Activated CD8-positive, alpha-beta T cell treated with anti-CD3 and anti-CD28 coated beads for 36 hours (primary cell): ENCODE measurements around the gene CPXM1. TPM values are rescaled to one million over a fixed set of nuclear protein-coding genes. Genes with fewer than 3 reads are reported as not detected.

Source experiments
- ATAC-seq: fragments of 200-7000 bp; cut with Tn5 transposase; one replicate; pipeline ENCODE4 v1.10.0; 2021; ENCODE audit warnings: mild to moderate bottlenecking, moderate library complexity
- CTCF ChIA-PET: fragments of 350-600 bp; sonication (Branson Sonifier 250); formaldehyde crosslinking; loops from one replicate; lab custom pipeline; 2021; ENCODE audit warnings: antibody characterized with exemption; lab: Charles Lee
- POLR2A ChIA-PET: fragments of 350-600 bp; sonication (Branson Sonifier 250); formaldehyde crosslinking; loops from one replicate; lab custom pipeline; 2021; ENCODE audit warnings: antibody characterized with exemption; lab: Charles Lee
- DNase-seq: peaks from one replicate; pipeline ENCODE4 v3.0.0-alpha.2; 2020
- H3K27ac Mint-ChIP-seq: one replicate; pipeline ENCODE4 v1.8.0; 2021; ENCODE audit warnings: mild to moderate bottlenecking, mixed read lengths
- H3K27me3 Mint-ChIP-seq: one replicate; pipeline ENCODE4 v1.8.0; 2021; ENCODE audit warnings: mixed read lengths
- H3K36me3 Mint-ChIP-seq: one replicate; pipeline ENCODE4 v1.8.0; 2021; ENCODE audit warnings: low read depth, mixed read lengths
- H3K4me1 Mint-ChIP-seq: one replicate; pipeline ENCODE4 v1.8.0; 2021; ENCODE audit warnings: low read depth, mixed read lengths
- H3K4me3 Mint-ChIP-seq: one replicate; pipeline ENCODE4 v1.8.0; 2021; ENCODE audit warnings: mild to moderate bottlenecking, moderate library complexity, mixed read lengths
- H3K9me3 Mint-ChIP-seq: one replicate; pipeline ENCODE4 v1.8.0; 2021; ENCODE audit warnings: mixed read lengths
- CTCF ChIP-seq: fragments of 200-600 bp; IDR thresholded peaks from one replicate; pipeline ENCODE4 v1.8.0; 2022; ENCODE audit warnings: antibody characterized with exemption, mild to moderate bottlenecking
- intact Hi-C: fragments of 100-400 bp; cut with micrococcal nuclease; formaldehyde crosslinking; loops from one replicate; pipeline ENCODE4 v1.10.0; 2022
- total RNA-seq, 2 experiments: library from RNA; stranded (reverse); gene quantifications; one replicate each; pipeline ENCODE4 v1.2.3, GENCODE V29; 2021

CPXM1 gene
- total RNA-seq, 2 experiments from 2014 or later = 2.0 to 2.9 TPM

GRCh38 chr20:2750491-2751251 is 49.8 kb downstream of the CPXM1 start:
- Mint-ChIP-seq H3K9me3 (no peaks in the 10 kb centered on the region), H3K36me3 (no peaks in the 10 kb centered on the region), H3K4me3 (peak overlapping the region; percentile 45), H3K27ac (no peak overlapping the region), H3K27me3 (peaks cover 24% of the 10 kb centered on the region), H3K4me1 (peaks cover 33% of the 10 kb centered on the region)
- peak; percentile 39 for DNase-seq
- ATAC-seq = peak; percentile 25
- ChIA-PET CTCF (interaction anchor here (1.3 to 7.3 kb wide), 3 partner anchors 8 to 93 kb away, joined by 3 to 82 read pairs (median 55); no protein-coding TSS in a partner anchor), POLR2A (interaction anchor here (1.4 kb wide), 2 partner anchors 21 to 54 kb away, joined by 4 read pairs; no protein-coding TSS in a partner anchor)
- intact Hi-C loops = no loop called here
- no peak for TF ChIP-seq CTCF

- TF ChIP-seq CTCF = no peak
- ChIA-PET CTCF (no interaction called here), POLR2A (interaction anchor here (1.4 kb wide), 2 partner anchors 20 to 53 kb away, joined by 4 read pairs; no protein-coding TSS in a partner anchor)
- no peak overlapping the region for H3K27ac Mint-ChIP-seq
- H3K9me3 Mint-ChIP-seq = no peaks in the 10 kb centered on the region
- peaks cover 24% of the 10 kb centered on the region for H3K27me3 Mint-ChIP-seq
- intact Hi-C loops = no loop called here
- ATAC-seq = no peak
- H3K4me3 Mint-ChIP-seq = no peak overlapping the region
- H3K4me1 Mint-ChIP-seq = peaks cover 33% of the 10 kb centered on the region
- no peaks in the 10 kb centered on the region for H3K36me3 Mint-ChIP-seq
- no peak for DNase-seq
These were observed 50.4 kb downstream of the CPXM1 start for GRCh38 chr20:2749951-2750490.

- intact Hi-C loops = no loop called here
- DNase-seq (no peak), ATAC-seq (no peak)
- no peak for TF ChIP-seq CTCF
- ChIA-PET POLR2A (interaction anchor here (1.4 kb wide), 2 partner anchors 20 to 53 kb away, joined by 4 read pairs; no protein-coding TSS in a partner anchor), CTCF (interaction anchor here (1.1 kb wide), 1 partner anchor 62 kb away, joined by 3 read pairs; no protein-coding TSS in a partner anchor)
- Mint-ChIP-seq H3K36me3 (no peaks in the 10 kb centered on the region), H3K9me3 (no peaks in the 10 kb centered on the region), H3K27ac (no peak overlapping the region), H3K4me1 (peaks cover 33% of the 10 kb centered on the region), H3K4me3 (no peak overlapping the region), H3K27me3 (peaks cover 24% of the 10 kb centered on the region)
These were observed 51.0 kb downstream of the CPXM1 start for GRCh38 chr20:2749343-2749950.

- Mint-ChIP-seq H3K36me3 (no peaks in the 10 kb centered on the region), H3K4me3 (no peak overlapping the region), H3K27me3 (peaks cover 21% of the 10 kb centered on the region), H3K4me1 (peaks cover 31% of the 10 kb centered on the region), H3K27ac (no peak overlapping the region), H3K9me3 (no peaks in the 10 kb centered on the region)
- POLR2A ChIA-PET = interaction anchor here (1.4 kb wide), 1 partner anchor 19 kb away, joined by 4 read pairs; no protein-coding TSS in a partner anchor
- CTCF ChIA-PET = interaction anchor here (1.1 kb wide), 1 partner anchor 61 kb away, joined by 3 read pairs; no protein-coding TSS in a partner anchor
- intact Hi-C loops = no loop called here
- no peak for DNase-seq
- TF ChIP-seq CTCF = no peak
- ATAC-seq = no peak
These were observed 51.7 kb downstream of the CPXM1 start for GRCh38 chr20:2748551-2749342.
